ENCODE measurements around the gene PIBF1.

- no peak for TF ChIP-seq CTCF (IDR thresholded peaks at IDR 0.05; ENCODE audit: insufficient read depth, low read length)
- no peak for TF ChIP-seq REST (IDR thresholded peaks at IDR 0.05; ENCODE audit: insufficient replicate concordance, low read depth)
- no peak for TF ChIP-seq POLR2AphosphoS5 (IDR thresholded peaks at IDR 0.05; ENCODE audit: low read depth)
- TF ChIP-seq GABPA (IDR thresholded peaks at IDR 0.05; ENCODE audit: low read depth), result no peak
These were observed 44.9 kb upstream of the PIBF1 start for GRCh38 chr13:72737033-72737432.

All from HL-60 (cell line).